SU-DHL-6 (cell line): ENCODE results near the gene WWTR1.

Source experiments
- H2AFZ ChIP-seq: fragments of 200-600 bp; sonication (generic); 2 replicates; pipeline ENCODE4 v1.6.1; 2014; ENCODE audit warnings: low read depth, mild to moderate bottlenecking, moderate library complexity, mixed read lengths, antibody characterized with exemption, low read length; ENCODE audit not compliant: severe bottlenecking
- H3F3A ChIP-seq: fragments of 200-600 bp; shearing (Covaris generic); 2 replicates; pipeline ENCODE4 v1.6.0; 2016; ENCODE audit warnings: antibody characterized with exemption, mild to moderate bottlenecking; ENCODE audit not compliant: insufficient read depth
- H3K27ac ChIP-seq: fragments of 200-600 bp; sonication (generic); 2 replicates; pipeline ENCODE4 v1.5.1; 2016; ENCODE audit warnings: low read depth, mild to moderate bottlenecking, low read length, moderate library complexity, mixed read lengths
- H3K27me3 ChIP-seq: fragments of 200-600 bp; sonication (generic), shearing (Covaris generic); 2 replicates; pipeline ENCODE4 v1.6.0; 2014; ENCODE audit warnings: mild to moderate bottlenecking, low read length
- H3K36me3 ChIP-seq: fragments of 200-600 bp; sonication (generic); 2 replicates; pipeline ENCODE4 v1.6.1; 2014; ENCODE audit warnings: mild to moderate bottlenecking, low read length, mixed read lengths
- H3K4me2 ChIP-seq: fragments of 300-600, 200-600 bp; shearing (Covaris generic), sonication (generic); 2 replicates; pipeline ENCODE4 v1.6.0; 2014; ENCODE audit warnings: low read length, low read depth, mild to moderate bottlenecking; ENCODE audit not compliant: poor library complexity, severe bottlenecking
- H3K4me3 ChIP-seq: fragments of 200-600 bp; sonication (generic); 2 replicates; pipeline ENCODE4 v1.5.1; 2014; ENCODE audit warnings: antibody characterized with exemption, low read length, mild to moderate bottlenecking, mixed read lengths; ENCODE audit not compliant: insufficient read depth, poor library complexity, severe bottlenecking
- H3K79me2 ChIP-seq: fragments of 200-600 bp; sonication (generic); 2 replicates; pipeline ENCODE4 v1.6.1; 2014; ENCODE audit warnings: mild to moderate bottlenecking, low read length, moderate library complexity; ENCODE audit not compliant: insufficient read depth
- H3K9ac ChIP-seq: fragments of 200-600 bp; sonication (generic); 2 replicates; pipeline ENCODE4 v1.7.0; 2014; ENCODE audit warnings: mild to moderate bottlenecking, low read length
- H3K9me2 ChIP-seq: fragments of 200-600 bp; sonication (generic); replicated peaks from 2 replicates; pipeline ENCODE4 v1.6.1; 2014; ENCODE audit warnings: low read length; ENCODE audit not compliant: insufficient read depth
- H3K9me3 ChIP-seq: fragments of 200-600 bp; sonication (generic); 2 replicates; pipeline ENCODE4 v1.6.1; 2014; ENCODE audit warnings: low read length, mixed read lengths; ENCODE audit not compliant: insufficient read depth
- H4K20me1 ChIP-seq: fragments of 200-600 bp; sonication (generic); 2 replicates; pipeline ENCODE4 v1.6.1; 2014; ENCODE audit warnings: low read depth, mild to moderate bottlenecking, antibody characterized with exemption, low read length, moderate library complexity, mixed read lengths
- EZH2phosphoT487 ChIP-seq: fragments of 200-600 bp; sonication (generic), shearing (Covaris generic); conservative IDR thresholded peaks from 2 replicates; pipeline ENCODE4 v1.6.1; 2018; ENCODE audit warnings: mild to moderate bottlenecking, antibody characterized with exemption, low read length, moderate library complexity, mixed read lengths
- TF ChIP-seq, protein P1 (sequence below): fragments of 200-600 bp; sonication (generic); IDR thresholded peaks from one replicate; pipeline ENCODE4 v1.5.1; 2017; ENCODE audit warnings: antibody characterized with exemption, mild to moderate bottlenecking, low read length, moderate library complexity; ENCODE audit not compliant: insufficient read depth, poor library complexity, severe bottlenecking

WWTR1 gene

DNA sequence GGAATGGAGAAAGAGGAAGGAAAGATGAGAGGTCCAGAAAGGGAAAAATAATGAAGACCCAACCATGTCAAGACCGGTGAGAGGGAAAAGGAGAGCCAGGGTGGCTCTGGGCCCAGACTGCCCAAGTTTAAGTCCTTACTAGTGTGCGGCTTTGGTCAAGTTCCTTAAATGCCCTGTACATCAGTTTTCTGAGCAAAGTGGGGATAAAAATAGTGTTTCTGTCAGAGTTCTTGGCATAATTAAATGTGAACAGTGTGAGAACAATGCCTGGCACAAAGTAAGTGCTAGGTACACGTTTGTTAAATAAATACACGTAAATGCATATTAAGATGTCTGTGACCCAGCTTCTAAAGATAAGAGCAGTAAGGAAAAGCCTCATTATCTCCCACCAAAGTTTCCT is 23.8 kb downstream of the WWTR1 start:
- H3K9me3 ChIP-seq = no peaks in the 10 kb centered on the region
- H3K79me2 ChIP-seq = no peaks in the 10 kb centered on the region
- H3F3A ChIP-seq = no peaks in the 10 kb centered on the region
- no peak for TF ChIP-seq EZH2phosphoT487
- TF ChIP-seq, protein P1, sequence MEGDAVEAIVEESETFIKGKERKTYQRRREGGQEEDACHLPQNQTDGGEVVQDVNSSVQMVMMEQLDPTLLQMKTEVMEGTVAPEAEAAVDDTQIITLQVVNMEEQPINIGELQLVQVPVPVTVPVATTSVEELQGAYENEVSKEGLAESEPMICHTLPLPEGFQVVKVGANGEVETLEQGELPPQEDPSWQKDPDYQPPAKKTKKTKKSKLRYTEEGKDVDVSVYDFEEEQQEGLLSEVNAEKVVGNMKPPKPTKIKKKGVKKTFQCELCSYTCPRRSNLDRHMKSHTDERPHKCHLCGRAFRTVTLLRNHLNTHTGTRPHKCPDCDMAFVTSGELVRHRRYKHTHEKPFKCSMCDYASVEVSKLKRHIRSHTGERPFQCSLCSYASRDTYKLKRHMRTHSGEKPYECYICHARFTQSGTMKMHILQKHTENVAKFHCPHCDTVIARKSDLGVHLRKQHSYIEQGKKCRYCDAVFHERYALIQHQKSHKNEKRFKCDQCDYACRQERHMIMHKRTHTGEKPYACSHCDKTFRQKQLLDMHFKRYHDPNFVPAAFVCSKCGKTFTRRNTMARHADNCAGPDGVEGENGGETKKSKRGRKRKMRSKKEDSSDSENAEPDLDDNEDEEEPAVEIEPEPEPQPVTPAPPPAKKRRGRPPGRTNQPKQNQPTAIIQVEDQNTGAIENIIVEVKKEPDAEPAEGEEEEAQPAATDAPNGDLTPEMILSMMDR = no peak
- H3K9ac ChIP-seq = no peak overlapping the region
- H4K20me1 ChIP-seq = no peaks in the 10 kb centered on the region
- no peaks in the 10 kb centered on the region for H3K27me3 ChIP-seq
- H3K9me2 ChIP-seq = no peaks in the 10 kb centered on the region
- H3K4me3 ChIP-seq = no peak overlapping the region
- H2AFZ ChIP-seq = no peak overlapping the region
- H3K4me2 ChIP-seq = no peak overlapping the region
- H3K36me3 ChIP-seq = no peaks in the 10 kb centered on the region
- no peak overlapping the region for H3K27ac ChIP-seq

- no peak overlapping the region for H3K27ac ChIP-seq
- no peaks in the 10 kb centered on the region for H3F3A ChIP-seq
- H3K9ac ChIP-seq = no peak overlapping the region
- no peak overlapping the region for H3K4me3 ChIP-seq
- no peak overlapping the region for H3K4me2 ChIP-seq
- no peaks in the 10 kb centered on the region for H3K27me3 ChIP-seq
- no peak overlapping the region for H2AFZ ChIP-seq
- no peak for TF ChIP-seq EZH2phosphoT487
- TF ChIP-seq, protein P1 = no peak
- no peaks in the 10 kb centered on the region for H3K9me2 ChIP-seq
- H4K20me1 ChIP-seq = no peaks in the 10 kb centered on the region
- no peaks in the 10 kb centered on the region for H3K9me3 ChIP-seq
- H3K36me3 ChIP-seq = no peaks in the 10 kb centered on the region
- H3K79me2 ChIP-seq = no peaks in the 10 kb centered on the region
Measured at GRCh38 chr3:149632225-149632624, 25.6 kb downstream of the WWTR1 start.

DNA sequence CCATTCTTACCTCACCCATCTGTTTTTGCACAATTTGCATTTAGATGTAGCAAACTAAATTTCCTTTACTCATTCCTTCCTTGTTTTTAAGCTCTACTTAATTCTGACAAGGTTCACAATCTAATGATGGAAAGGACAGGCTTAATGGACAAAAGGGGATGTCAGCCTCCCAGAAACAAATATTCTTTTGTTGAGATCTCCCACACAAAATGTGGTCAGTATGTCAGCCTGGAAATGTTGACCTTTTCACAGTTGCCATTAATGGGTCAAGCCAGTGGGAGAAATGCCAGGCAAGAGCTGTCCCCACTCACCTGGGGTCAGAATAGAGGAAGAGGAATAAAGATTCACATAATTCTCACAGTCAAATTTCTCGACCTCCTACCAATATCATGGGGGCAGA is 27.0 kb downstream of the WWTR1 start:
- H3K36me3 ChIP-seq = no peaks in the 10 kb centered on the region
- no peaks in the 10 kb centered on the region for H3F3A ChIP-seq
- no peaks in the 10 kb centered on the region for H3K9me3 ChIP-seq
- no peak overlapping the region for H3K4me2 ChIP-seq
- H4K20me1 ChIP-seq = no peaks in the 10 kb centered on the region
- no peak overlapping the region for H2AFZ ChIP-seq
- TF ChIP-seq, protein P1 = no peak
- no peak for TF ChIP-seq EZH2phosphoT487
- no peaks in the 10 kb centered on the region for H3K79me2 ChIP-seq
- no peaks in the 10 kb centered on the region for H3K27me3 ChIP-seq
- no peaks in the 10 kb centered on the region for H3K9me2 ChIP-seq
- H3K9ac ChIP-seq = no peak overlapping the region
- H3K4me3 ChIP-seq = no peak overlapping the region
- no peak overlapping the region for H3K27ac ChIP-seq
